Measurements from ENCODE around the gene TRMT6. TPM values are rescaled to one million over a fixed set of nuclear protein-coding genes. Genes with fewer than 3 reads are reported as not detected.
A peak's percentile ranks its signal among the peaks of the same experiment; 100 is the strongest.

The TRMT6 gene
- total RNA-seq, 2 experiments from 2014 or later: 8.1 TPM

DNA sequence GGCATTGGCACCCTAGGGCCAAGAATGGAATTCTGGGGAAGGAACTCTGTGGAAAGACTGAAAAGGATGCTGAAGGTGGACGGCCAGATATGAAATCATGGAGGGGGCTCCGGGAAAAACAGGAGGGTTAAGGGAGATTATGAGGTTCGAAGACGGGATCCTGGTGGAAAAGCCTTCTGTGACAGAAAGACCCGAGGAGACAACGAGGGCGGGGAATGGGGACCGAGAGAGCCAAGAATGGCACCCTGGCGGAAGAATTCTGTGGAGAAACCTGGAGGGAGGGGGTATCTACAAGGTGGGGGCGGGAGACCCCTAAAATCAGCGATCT lies 426 bp downstream of the TRMT6 start:
- Mint-ChIP-seq H3K4me3 (peak overlapping the region; percentile 94), H3K27ac (peak overlapping the region; percentile 81), H3K36me3 (ENCODE audit: low read depth) (peaks cover 64% of the 10 kb centered on the region), H3K4me1 (ENCODE audit: low read depth) (peaks cover 38% of the 10 kb centered on the region), H3K9me3 (no peaks in the 10 kb centered on the region), H3K27me3 (no peaks in the 10 kb centered on the region)
- CTCF ChIA-PET: no interaction called here
- TF ChIP-seq, protein P1, sequence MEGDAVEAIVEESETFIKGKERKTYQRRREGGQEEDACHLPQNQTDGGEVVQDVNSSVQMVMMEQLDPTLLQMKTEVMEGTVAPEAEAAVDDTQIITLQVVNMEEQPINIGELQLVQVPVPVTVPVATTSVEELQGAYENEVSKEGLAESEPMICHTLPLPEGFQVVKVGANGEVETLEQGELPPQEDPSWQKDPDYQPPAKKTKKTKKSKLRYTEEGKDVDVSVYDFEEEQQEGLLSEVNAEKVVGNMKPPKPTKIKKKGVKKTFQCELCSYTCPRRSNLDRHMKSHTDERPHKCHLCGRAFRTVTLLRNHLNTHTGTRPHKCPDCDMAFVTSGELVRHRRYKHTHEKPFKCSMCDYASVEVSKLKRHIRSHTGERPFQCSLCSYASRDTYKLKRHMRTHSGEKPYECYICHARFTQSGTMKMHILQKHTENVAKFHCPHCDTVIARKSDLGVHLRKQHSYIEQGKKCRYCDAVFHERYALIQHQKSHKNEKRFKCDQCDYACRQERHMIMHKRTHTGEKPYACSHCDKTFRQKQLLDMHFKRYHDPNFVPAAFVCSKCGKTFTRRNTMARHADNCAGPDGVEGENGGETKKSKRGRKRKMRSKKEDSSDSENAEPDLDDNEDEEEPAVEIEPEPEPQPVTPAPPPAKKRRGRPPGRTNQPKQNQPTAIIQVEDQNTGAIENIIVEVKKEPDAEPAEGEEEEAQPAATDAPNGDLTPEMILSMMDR (IDR thresholded peaks at IDR 0.05): no peak
- Histone ChIP-seq H3K36me3 (ENCODE audit: insufficient read depth, low read length) (peaks cover 33% of the 10 kb centered on the region), H3K9me3 (ENCODE audit: control insufficient read depth in 1 of 2, insufficient read depth in 1 of 2, low read length in 2 of 2) (no peaks in the 10 kb centered on the region), H3K4me3 (ENCODE audit: low read length) (peak overlapping the region; percentile 86), H3K27ac (ENCODE audit: low read depth in 1 of 2, low read length in 2 of 2) (peak overlapping the region; percentile 47 to 55), H3K27me3 (ENCODE audit: control insufficient read depth in 1 of 2, insufficient read depth in 2 of 2, low read length in 2 of 2) (no peaks in the 10 kb centered on the region), H3K4me1 (ENCODE audit: insufficient read depth, low read length) (peaks cover 25% of the 10 kb centered on the region)
- POLR2A ChIA-PET: no interaction called here
- no peak for ATAC-seq (ENCODE audit: poor library complexity)
- intact Hi-C loops (cut with DNase I, micrococcal nuclease): loop anchor here (2.0 to 10.0 kb wide), 6 partner anchors 113 to 833 kb away; partner anchors contain the start of genes PCNA (in 1 of the 2) and SHLD1 (in 1 of the 2)
- DNase-seq: no peak

DNA sequence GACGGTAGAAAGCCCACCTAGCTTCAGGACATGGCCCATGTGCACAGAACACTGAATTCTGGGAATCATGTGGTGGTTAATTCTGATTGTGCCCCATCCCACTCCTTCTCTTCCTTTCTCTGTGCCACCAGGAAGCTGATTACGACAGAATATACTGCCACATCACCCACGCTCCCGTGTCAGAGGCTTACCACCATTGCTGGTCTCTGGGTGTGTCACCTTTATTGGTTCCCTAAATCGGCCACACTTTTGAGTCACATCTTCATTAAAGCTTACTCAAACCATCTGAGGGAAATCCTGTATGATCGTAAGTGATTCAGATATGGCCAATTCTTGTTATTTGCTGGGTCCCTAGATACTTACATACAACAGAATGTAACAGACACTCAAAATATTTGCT lies 3.1 kb downstream of the TRMT6 start:
- Histone ChIP-seq H3K36me3 (ENCODE audit: insufficient read depth, low read length) (peaks cover 50% of the 10 kb centered on the region), H3K9me3 (ENCODE audit: control insufficient read depth in 1 of 2, insufficient read depth in 1 of 2, low read length in 2 of 2) (no peaks in the 10 kb centered on the region), H3K27me3 (ENCODE audit: control insufficient read depth in 1 of 2, insufficient read depth in 2 of 2, low read length in 2 of 2) (no peaks in the 10 kb centered on the region), H3K4me3 (ENCODE audit: low read length) (no peak overlapping the region), H3K4me1 (ENCODE audit: insufficient read depth, low read length) (peaks cover 25% of the 10 kb centered on the region), H3K27ac (ENCODE audit: low read depth in 1 of 2, low read length in 2 of 2) (no peak overlapping the region)
- peak in 3 of 14 experiments; percentile 28 to 72 (median 59) for DNase-seq
- Mint-ChIP-seq H3K36me3 (ENCODE audit: low read depth) (peaks cover 76% of the 10 kb centered on the region), H3K27ac (no peak overlapping the region), H3K4me3 (no peak overlapping the region), H3K27me3 (no peaks in the 10 kb centered on the region), H3K9me3 (no peaks in the 10 kb centered on the region), H3K4me1 (ENCODE audit: low read depth) (peaks cover 38% of the 10 kb centered on the region)
- TF ChIP-seq, protein P1 (IDR thresholded peaks at IDR 0.05): no peak
- POLR2A ChIA-PET: no interaction called here
- CTCF ChIA-PET: no interaction called here
- no peak for ATAC-seq (ENCODE audit: poor library complexity)
- intact Hi-C loops (cut with DNase I, micrococcal nuclease): loop anchor here in 1 of 2 experiments (5.0 kb wide), 1 partner anchor 115 kb away; no protein-coding TSS in a partner anchor

DNA sequence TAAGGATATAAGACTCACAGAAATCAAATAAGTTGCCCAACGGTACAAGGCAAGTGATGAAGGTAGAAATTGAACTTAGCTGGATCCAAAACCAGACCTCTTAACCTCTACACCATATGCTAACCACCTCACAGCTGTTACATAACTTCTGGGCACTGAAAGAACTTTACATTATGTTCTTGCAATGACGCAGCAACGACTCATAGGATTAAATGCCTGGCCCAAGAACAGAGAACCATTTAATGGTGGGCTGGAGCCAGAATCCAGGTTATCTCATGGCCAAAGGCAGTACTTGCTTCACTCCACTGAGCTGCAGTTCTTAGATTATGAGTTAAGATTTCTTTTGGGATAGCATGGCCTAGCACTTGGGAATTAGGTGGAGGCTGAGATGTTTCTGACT lies 4.4 kb downstream of the TRMT6 start:
- Histone ChIP-seq H3K4me3 (ENCODE audit: low read length) (no peak overlapping the region), H3K9me3 (ENCODE audit: control insufficient read depth in 1 of 2, insufficient read depth in 1 of 2, low read length in 2 of 2) (no peaks in the 10 kb centered on the region), H3K27me3 (ENCODE audit: control insufficient read depth in 1 of 2, insufficient read depth in 2 of 2, low read length in 2 of 2) (no peaks in the 10 kb centered on the region), H3K4me1 (ENCODE audit: insufficient read depth, low read length) (peaks cover 21% of the 10 kb centered on the region), H3K36me3 (ENCODE audit: insufficient read depth, low read length) (peaks cover 64% of the 10 kb centered on the region), H3K27ac (ENCODE audit: low read depth in 1 of 2, low read length in 2 of 2) (no peak overlapping the region)
- TF ChIP-seq, protein P1 (IDR thresholded peaks at IDR 0.05): no peak
- ATAC-seq (ENCODE audit: poor library complexity) (no peak), DNase-seq (peak in 2 of 14 experiments; percentile 15 to 28)
- Mint-ChIP-seq H3K27ac (no peak overlapping the region), H3K4me3 (no peak overlapping the region), H3K4me1 (ENCODE audit: low read depth) (peaks cover 30% of the 10 kb centered on the region), H3K27me3 (no peaks in the 10 kb centered on the region), H3K9me3 (no peaks in the 10 kb centered on the region), H3K36me3 (ENCODE audit: low read depth) (peaks cover 85% of the 10 kb centered on the region)
- intact Hi-C loops (cut with DNase I, micrococcal nuclease): loop anchor here in 1 of 2 experiments (5.0 kb wide), 1 partner anchor 114 kb away; no protein-coding TSS in a partner anchor
- ChIA-PET CTCF (no interaction called here), POLR2A (no interaction called here)
